Daoy (cell line): ENCODE data around the gene SLC36A1. TPM values are rescaled to one million over a fixed set of nuclear protein-coding genes. Genes with fewer than 3 reads are reported as not detected.

ENCODE experiments used
- DNase-seq: peaks from one replicate; pipeline ENCODE4 v3.0.0-alpha.2; 2015; ENCODE audit warnings: low read depth
- total RNA-seq: library from RNA; depleted of rRNA; stranded (reverse); fragments of >200 nt; shearing (Covaris generic); gene quantifications from 2 replicates; pipeline ENCODE4 v1.2.3, GENCODE V29; 2014

SLC36A1 gene
- total RNA-seq, 1 experiment from 2014 or later = 3.5 TPM

- DNase-seq = peak; percentile 42
Measured at GRCh38 chr5:151451626-151452520, 4.5 kb downstream of the SLC36A1 start.

- DNase-seq = no peak
Measured at GRCh38 chr5:151454166-151454565, 6.8 kb downstream of the SLC36A1 start.

GRCh38 chr5:151454889-151455288, 7.5 kb downstream of the SLC36A1 start:
- no peak for DNase-seq

GRCh38 chr5:151456321-151456940, 9.0 kb downstream of the SLC36A1 start:
- DNase-seq = no peak

- no peak for DNase-seq
Measured at GRCh38 chr5:151458314-151458713, 10.9 kb downstream of the SLC36A1 start.

GRCh38 chr5:151459680-151460324, 12.4 kb downstream of the SLC36A1 start:
- DNase-seq = no peak

GRCh38 chr5:151461312-151461711, 13.9 kb downstream of the SLC36A1 start:
- DNase-seq = no peak

- DNase-seq = no peak
Measured at GRCh38 chr5:151463137-151464029, 16.0 kb downstream of the SLC36A1 start.

GRCh38 chr5:151464101-151464500, 16.7 kb downstream of the SLC36A1 start:
- DNase-seq = no peak

- no peak for DNase-seq
Measured at GRCh38 chr5:151465476-151465875, 18.1 kb downstream of the SLC36A1 start.

GRCh38 chr5:151467576-151467975, 20.2 kb downstream of the SLC36A1 start:
- DNase-seq = no peak

GRCh38 chr5:151469386-151469785, 22.0 kb downstream of the SLC36A1 start:
- DNase-seq = no peak

- DNase-seq = no peak
Measured at GRCh38 chr5:151469992-151470391, 22.6 kb downstream of the SLC36A1 start.

- DNase-seq = no peak
Measured at GRCh38 chr5:151470439-151470838, 23.0 kb downstream of the SLC36A1 start.

GRCh38 chr5:151471276-151471675, 23.9 kb downstream of the SLC36A1 start:
- DNase-seq = no peak

- no peak for DNase-seq
Measured at GRCh38 chr5:151474799-151475198, 27.4 kb downstream of the SLC36A1 start.

GRCh38 chr5:151475388-151475787, 28.0 kb downstream of the SLC36A1 start:
- no peak for DNase-seq

GRCh38 chr5:151476016-151476415, 28.6 kb downstream of the SLC36A1 start:
- no peak for DNase-seq

GRCh38 chr5:151477101-151477500, 29.7 kb downstream of the SLC36A1 start:
- DNase-seq = no peak

- DNase-seq = peak; percentile 25
Measured at GRCh38 chr5:151480384-151481293, 33.2 kb downstream of the SLC36A1 start.

- no peak for DNase-seq
Measured at GRCh38 chr5:151483176-151483575, 35.8 kb downstream of the SLC36A1 start.
